Endothelial cell of hepatic sinusoid (primary cell): ENCODE measurements around the gene ENTPD8.
"Not testable (repeated sequence)": the region's sequence is repeated elsewhere in the genome, so short reads cannot be mapped to it uniquely, and the experiment has no call there.

Source experiments
- in situ Hi-C: cut with HindIII; loops from 2 replicates; pipeline ENCODE4 v1.10.0; 2017; ENCODE audit warnings: low sequenced_read_pairs

ENTPD8 gene

GRCh38 chr9:137459152-137459600 lies 18.0 kb upstream of the ENTPD8 start, which contains the start of gene NSMF:
TSS of gene NSMF (minus strand) at chr9:137459334. CDS start at chr9:137459102, 232 bp downstream.
- in situ Hi-C loops, result no loop called here

- in situ Hi-C loops, result no loop called here
These were observed 17.3 kb upstream of the ENTPD8 start for GRCh38 chr9:137458194-137459151.

DNA sequence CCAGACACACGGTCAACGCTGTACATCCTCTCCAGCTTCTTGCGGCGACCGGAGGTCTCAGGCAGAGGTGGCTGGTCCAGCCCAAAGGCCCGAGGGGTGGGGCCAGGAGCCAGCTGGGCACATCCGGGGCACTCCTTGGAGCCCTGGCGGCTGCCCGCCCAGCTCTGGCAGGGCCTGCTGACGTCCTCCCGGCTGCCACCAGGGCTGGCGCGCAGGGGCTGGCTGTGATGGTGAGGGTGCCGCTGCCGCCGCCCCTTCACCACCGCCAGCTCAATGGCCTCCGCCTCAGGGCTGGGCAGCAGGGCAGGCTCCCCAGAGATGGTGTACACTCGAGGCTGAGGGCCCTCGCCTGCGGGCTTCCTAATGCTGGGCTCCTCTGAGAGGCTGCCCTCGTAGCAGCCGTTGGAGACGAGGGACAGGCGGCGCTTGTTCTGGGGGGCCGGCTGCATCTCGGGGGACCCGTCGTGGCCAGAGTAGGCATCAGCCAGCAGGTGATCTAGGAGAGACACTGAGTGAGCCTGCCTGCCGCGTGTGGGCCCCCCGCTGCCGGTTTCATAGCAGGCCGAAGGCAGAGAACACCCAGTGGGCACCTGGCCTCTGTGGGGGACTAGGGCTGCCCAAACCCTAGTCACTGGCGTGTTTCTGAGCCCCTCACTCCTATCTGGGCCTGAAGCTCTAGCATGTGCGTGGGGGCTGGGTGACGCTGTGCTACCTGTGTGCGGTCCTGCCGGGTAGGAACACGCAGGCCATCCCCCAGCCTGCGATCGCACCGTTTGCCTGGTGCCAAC lies 16.4 kb upstream of the ENTPD8 start:
- in situ Hi-C loops, result no loop called here

DNA sequence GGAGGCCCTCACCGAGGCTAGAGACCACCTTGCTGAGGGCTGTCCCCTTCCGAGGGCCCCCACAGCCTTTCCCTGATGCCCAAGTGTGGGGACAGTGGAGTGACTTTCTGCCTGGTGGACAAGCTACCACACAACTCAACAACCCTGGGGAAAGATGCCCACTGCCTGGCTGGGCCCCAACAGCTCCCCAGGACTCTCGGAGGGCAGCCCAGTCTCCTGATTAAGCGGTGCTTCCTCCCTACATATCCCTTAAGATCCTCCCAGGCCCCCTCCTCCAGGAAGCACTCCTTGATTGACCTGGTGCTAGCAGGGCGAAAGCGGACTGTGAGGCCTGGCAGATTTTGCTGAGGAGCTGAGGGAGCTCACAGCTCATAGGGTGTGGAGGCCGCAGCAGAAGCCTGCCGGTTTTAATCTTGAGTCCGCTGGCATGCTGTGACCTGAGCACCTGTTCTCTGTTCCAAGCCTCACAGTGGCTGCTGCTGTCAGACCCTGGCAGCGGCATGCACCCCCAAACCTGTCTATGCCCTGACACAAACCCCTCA lies 15.8 kb upstream of the ENTPD8 start:
- in situ Hi-C loops, result no loop called here

- in situ Hi-C loops, result no loop called here
These were observed 15.1 kb upstream of the ENTPD8 start for GRCh38 chr9:137456061-137456863.

GRCh38 chr9:137455359-137455991 lies 14.3 kb upstream of the ENTPD8 start:
- in situ Hi-C loops, result no loop called here

DNA sequence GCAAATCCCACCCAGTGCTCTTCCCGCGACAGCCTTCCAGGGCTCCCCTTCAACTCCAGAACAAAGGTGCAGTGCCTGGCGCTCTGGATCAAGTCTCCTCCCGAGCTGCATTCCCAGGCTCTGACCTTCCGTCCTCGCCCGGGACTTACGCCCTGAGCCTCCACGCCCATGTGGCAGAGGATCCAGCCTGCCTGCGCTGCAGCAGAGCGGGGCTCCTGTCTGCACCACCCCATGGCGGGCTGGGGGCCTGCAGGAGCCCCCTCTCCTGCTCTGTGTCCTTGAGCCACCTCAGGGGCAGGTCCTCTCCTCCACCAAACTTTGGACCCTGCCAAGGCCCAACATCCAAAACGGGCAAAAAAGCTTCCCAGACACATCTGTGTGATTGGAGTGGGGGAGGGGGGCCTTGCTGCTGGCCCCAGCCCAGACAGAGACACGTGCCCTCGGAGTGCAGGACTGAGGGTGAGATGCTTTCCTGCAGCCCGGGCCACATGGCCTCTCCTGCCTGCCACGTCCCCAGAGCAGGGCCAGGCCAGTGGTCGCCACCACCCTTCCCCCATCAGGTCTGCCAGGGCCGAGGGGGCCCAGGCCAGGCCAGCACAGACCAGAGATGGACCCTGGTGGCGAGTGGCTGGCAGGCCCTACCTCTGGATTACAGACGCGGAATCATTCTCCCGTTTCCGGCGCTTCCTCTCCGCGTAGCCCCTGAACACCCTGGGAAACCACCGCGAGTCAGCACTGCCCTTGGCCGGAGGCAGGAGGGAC lies 13.6 kb upstream of the ENTPD8 start:
- in situ Hi-C loops, result no loop called here

DNA sequence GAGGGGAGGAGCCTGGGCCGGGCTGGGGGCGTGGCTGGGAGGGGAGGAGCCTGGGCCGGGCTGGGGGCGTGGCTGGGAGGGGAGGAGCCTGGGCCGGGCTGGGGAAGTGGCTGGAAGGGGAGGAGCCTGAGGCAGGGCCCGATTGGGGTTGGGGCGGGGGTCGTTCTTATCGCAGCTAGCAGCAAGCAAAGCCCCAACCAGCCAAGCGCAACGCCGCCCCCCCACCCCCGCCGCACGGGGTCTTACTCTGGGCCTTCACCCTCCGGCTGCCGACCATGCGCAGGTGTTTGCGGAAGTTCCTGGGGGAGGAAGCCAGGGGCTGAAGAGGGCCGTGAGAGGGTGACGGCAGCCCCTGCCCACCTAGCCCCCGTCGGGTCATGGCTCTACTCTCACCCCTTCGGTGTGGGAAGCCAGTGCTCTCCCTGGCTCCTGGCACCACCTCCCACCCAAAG lies 13.0 kb upstream of the ENTPD8 start:
- in situ Hi-C loops, result no loop called here

GRCh38 chr9:137453643-137454081 lies 12.5 kb upstream of the ENTPD8 start:
- in situ Hi-C loops, result no loop called here

DNA sequence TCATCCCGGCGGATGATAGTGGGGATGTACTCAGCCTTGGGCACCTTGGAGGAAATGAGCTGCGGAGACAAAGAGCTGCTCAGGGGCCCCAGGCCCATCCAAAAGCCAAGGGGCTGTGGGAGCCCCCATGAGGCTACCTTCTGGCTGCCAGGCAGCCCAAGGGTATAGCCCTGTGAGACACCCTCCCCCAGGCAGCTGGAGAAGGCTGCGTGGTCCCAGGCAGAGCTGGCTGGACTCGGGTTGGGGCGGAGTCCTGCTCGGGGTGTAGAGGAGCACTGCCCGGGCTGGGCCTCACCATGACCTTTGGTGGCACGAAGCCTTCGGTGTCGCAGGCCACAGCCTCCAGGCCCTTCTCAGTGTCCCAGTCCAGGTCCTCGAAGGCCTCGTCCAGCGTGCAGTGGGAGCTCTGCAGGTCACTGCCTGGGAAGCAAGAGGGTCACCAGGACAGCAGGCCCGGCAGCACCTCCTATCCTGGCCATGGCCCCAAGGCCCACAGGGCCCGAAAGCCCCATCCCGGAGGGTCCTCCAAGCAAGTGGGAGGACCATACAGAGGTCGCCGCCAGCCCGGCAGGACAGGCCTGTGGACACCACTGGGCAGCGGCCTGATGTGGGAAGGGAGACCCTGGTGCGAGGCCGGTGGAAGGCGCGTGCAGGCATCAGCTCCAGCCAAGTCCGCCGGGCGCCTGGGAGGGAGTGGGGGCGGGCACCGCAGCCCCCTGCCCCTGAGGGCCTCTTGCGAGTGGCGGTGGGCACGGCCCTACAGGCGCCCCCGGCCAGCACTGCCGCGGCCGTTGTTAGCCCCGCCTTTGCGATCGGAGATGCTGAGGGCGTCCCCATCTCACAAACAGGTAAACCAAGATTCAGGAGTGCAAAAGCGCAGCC lies 11.8 kb upstream of the ENTPD8 start:
- in situ Hi-C loops, result no loop called here

DNA sequence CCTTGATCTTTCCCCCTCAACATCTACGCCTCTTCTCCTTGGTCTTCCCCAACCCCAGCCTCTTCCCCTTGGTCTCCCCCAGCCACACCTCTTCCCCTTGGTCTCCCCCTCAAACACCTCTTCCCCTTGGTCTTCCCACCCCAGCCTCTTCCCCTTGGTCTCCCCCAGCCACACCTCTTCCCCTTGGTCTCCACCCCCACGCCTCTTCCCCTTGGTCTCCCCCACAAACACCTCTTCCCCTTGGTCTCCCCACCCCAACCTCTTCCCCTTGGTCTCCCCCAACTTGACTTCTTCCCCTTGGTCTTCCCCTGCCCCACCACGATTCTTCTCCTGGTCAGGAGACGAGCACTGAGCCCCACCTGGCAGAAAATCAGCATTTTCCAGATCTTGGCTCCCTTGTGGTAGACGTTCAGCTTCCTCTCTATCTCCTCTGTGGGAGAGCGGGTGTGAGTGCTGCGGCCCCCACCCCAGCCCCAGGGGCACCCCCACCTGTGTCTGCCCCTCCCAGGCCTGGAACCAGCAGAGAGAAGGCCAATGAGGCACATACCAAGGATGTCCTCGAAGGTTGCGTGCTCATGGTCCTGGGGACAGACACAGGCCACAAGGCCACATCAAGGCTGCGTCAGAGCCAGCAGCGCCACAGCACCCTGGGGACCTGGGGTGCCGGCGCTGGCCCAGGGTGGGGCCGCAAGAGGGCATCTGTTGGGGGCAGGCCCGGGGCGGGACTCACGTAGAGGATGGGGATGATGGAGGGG lies 11.0 kb upstream of the ENTPD8 start:
- in situ Hi-C loops, result no loop called here

DNA sequence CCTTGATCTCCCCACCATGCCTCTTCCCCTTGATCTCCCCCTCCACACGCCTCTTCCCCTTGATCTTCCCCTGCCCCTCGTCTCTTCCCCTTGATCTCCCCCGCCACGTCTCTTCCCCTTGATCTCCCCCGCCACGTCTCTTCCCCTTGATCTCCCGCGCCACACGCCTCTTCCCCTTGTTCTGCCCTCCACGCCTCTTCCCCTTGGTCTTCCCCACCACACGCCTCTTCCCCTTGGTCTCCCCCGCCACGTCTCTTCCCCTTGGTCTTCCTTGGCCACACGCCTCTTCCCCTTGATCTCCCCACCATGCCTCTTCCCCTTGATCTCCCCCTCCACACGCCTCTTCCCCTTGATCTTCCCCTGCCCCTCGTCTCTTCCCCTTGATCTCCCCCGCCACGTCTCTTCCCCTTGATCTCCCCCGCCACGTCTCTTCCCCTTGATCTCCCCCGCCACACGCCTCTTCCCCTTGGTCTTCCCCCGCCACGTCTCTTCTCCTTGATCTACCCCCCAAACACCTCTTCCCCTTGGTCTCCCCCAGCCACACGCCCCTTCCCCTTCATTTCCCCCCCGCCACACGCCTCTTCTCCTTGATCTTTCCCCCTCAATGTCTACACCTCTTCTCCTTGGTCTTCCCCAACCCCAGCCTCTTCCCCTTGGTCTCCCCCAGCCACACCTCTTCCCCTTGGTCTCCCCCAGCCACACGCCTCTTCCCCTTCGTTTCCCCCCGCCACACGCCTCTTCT lies 10.3 kb upstream of the ENTPD8 start:
- in situ Hi-C loops, result not testable (repeated sequence)

GRCh38 chr9:137450539-137451222 lies 9.5 kb upstream of the ENTPD8 start:
- in situ Hi-C loops, result not testable (repeated sequence)

DNA sequence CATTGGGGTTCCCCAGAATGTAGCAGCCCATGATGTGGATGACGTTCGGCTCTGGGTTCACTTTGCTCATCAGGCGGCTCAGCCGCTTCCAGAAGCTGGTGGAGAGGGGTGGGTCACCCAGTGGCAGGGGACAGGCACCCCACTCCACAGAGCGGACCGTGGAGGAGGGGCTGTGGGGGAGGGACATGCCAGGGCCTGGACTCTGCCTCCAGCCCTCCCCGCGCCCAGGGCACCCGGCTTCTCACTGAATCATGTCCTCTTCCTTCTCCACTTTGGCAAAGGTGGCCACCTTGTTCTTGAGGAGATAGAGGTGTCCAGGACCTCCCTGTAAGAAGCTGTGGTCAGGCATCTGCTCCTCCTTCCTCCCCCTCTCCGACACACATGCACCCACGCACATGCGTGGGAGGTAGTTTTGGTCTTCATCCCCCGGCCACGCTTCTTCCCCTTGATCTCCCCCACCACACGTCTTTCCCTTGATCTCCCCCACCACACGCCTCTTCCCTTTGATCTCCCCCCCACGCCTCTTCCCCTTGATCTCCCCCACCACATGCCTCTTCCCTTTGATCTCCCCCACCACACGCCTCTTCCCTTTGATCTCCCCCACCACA lies 8.9 kb upstream of the ENTPD8 start:
- in situ Hi-C loops, result no loop called here

- in situ Hi-C loops, result no loop called here
These were observed 8.1 kb upstream of the ENTPD8 start for GRCh38 chr9:137449081-137449844.
